GM12875 (cell line): ENCODE results near the gene TLL2.

Experiments
- H3K4me3 ChIP-seq: one replicate; pipeline ENCODE4 v1.5.1; 2011; ENCODE audit warnings: low read depth, low read length, control low read depth
- TF ChIP-seq, protein P1 (sequence below): IDR thresholded peaks from 2 replicates; pipeline ENCODE4 v1.5.1; 2011; ENCODE audit warnings: low read depth, mild to moderate bottlenecking, control low read depth, inconsistent platforms, low read length, moderate library complexity, borderline replicate concordance; ENCODE audit not compliant: insufficient read depth

Gene TLL2

DNA sequence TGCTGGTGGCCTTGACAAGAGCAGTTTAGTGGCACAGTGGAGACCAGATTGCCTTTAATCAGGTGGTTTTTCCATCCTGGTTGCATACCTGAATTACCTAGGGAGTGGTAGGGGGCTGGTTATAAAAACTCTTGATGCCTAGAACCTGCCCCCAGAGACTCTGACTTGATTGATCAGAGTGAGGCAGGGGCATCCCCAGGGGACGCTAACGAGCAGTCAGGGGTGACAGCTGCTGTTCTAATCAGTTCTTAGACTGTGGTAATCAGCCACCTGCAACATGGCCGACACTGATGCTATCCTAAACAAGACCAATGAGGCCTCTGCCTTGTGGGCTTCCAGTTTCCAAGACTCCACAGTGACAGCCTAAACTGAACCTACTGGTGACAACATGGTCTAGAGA lies 153.0 kb downstream of the TLL2 start:
- no peak overlapping the region for H3K4me3 ChIP-seq
- TF ChIP-seq, protein P1, sequence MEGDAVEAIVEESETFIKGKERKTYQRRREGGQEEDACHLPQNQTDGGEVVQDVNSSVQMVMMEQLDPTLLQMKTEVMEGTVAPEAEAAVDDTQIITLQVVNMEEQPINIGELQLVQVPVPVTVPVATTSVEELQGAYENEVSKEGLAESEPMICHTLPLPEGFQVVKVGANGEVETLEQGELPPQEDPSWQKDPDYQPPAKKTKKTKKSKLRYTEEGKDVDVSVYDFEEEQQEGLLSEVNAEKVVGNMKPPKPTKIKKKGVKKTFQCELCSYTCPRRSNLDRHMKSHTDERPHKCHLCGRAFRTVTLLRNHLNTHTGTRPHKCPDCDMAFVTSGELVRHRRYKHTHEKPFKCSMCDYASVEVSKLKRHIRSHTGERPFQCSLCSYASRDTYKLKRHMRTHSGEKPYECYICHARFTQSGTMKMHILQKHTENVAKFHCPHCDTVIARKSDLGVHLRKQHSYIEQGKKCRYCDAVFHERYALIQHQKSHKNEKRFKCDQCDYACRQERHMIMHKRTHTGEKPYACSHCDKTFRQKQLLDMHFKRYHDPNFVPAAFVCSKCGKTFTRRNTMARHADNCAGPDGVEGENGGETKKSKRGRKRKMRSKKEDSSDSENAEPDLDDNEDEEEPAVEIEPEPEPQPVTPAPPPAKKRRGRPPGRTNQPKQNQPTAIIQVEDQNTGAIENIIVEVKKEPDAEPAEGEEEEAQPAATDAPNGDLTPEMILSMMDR, result no peak

DNA sequence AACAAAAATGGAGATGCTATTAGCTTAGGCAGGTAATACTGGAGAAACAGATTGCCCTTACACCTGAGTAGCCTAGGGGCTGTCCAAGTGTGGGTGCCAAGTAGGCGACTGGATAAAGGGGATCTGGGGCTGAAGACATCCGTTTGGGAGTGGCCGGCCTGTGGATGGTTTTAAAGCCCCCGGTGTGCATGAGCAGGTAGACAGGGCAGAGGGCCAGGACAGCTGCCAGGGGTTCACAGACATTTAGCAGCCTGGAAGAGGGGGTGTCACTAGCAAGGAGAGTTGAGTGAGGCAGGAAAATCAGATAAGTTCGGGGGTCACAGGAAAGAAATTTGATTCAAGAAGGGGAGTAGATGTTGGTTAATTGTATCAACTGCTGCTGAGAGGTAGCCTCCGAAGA lies 153.4 kb downstream of the TLL2 start:
- H3K4me3 ChIP-seq, result no peak overlapping the region
- TF ChIP-seq, protein P1, result no peak

DNA sequence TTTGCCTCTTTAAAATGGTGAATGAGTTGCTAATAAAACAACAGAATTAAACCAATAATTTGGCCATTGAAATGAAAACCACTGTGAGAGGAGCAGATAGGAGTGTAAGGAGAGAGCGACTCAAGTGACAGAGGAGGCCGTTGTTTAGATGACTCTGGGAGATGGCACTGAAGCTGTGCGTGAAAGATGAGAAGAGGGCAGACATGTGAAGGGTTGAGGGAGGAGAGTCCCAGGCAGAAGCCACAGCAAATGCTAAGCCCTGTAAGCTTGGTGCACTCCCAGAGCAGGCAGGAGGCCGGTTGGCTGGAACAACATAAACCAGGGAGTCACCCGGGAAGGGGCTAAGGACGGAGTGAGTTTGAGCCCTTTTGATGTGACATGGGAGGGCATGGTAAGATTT lies 154.1 kb downstream of the TLL2 start:
- no peak overlapping the region for H3K4me3 ChIP-seq
- TF ChIP-seq, protein P1, result no peak

DNA sequence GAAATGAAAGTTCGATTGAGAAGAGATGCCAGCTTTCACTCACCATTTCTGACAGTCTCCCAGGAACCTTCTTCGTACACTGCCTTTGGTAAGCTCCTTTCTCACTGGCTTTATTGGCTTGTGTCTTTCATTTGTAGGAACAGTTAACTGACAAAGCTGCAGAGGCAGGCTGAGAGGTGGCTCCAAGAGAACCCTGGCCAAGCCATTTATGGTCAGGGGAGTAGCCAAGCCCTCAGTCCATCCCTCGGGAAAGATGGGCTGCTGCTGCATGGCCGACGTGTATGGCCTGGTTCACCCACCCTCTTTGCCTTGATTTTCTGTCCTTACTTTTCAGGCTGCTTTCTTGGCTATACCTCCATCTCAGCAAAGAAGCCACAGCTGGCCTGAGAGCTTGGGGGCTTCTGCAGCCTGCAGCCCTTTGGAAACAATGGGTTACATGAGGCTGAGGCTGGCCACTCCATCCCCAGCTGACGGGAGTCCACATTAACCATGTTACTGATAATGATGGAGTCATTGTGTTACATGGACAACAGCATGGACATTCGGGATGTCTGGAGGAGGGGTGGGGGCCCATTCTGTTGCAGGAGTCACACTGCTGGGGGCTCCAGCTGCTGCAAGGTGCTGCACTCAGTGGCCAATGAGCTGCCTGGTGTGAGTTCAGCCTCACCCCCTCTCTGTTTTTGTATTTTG lies 154.7 kb downstream of the TLL2 start, which contains the start of gene OPALIN:
TSS of gene OPALIN (minus strand) at position 152 of the 690 bp plus-strand sequence. CDS start at position 46, 106 bp downstream.
- TF ChIP-seq, protein P1, result no peak
- no peak within 1 kb of the TSS for H3K4me3 ChIP-seq

DNA sequence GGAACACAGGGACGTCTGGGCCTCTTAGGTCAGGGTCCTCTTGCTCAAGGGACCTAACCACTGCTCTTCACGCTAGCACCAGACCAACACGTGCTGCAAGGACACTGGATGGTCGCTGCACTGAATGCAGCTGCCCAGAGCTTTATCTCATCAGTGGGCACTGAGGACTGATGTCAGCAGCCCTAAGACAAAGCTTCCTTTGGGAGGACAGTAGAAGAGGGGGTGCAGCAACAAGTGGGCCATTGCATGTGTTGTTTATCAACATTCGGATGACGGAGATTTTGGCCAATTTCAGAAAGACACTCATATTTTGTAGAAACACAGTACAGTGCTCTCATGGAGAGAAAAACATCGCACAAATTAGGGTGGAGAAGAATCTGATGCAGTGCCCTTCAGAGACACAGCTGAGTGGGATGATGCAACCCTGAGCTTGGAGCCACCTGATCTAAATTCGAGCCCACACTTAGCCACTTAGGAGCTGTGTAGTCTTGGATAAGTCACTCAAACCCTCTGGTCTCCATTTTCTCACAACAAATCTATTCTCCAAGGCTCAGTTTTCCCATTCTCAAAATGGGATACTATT lies 156.6 kb downstream of the TLL2 start:
- H3K4me3 ChIP-seq, result no peak overlapping the region
- TF ChIP-seq, protein P1, result no peak

DNA sequence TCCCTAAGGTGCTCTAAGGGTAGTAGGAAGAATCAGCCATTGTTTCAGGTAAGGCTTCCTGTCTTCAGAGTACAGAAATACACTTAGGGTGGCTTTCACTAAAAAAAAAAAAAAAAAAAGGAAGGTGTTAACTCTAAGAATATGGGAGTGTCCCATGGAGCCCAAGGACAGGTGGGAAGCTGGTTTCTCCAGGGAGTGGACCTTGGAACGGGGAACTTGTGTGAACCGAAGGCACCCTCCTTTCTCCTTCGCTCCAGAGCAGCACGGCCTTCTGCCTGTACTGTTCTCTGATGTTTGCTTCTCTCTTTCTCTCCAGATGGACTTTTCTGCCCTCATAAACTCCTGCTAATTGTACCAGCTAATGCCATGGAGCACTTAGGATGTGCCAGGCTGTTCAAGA lies 161.1 kb downstream of the TLL2 start:
- no peak overlapping the region for H3K4me3 ChIP-seq
- TF ChIP-seq, protein P1, result no peak

DNA sequence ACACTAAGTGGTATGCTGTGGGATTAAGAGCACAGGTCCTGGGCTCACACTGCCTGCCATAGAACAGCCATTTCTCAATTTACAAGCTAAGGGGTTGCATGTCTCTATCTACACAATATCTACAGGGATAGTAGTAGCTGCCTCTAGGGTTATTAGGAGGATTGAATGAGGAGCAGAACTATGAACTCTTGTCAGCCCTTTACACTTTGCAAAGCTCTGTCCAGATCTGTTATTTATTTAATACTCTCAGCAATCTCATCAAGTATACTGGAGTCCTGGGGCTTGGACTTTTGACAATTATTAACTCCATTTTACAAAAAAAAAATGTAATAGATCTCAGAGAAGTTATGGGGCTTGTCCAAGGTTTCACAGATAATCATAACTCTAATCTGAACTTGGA lies 161.7 kb downstream of the TLL2 start:
- no peak overlapping the region for H3K4me3 ChIP-seq
- TF ChIP-seq, protein P1, result no peak
